Vagina (tissue), 2 donors: ENCODE measurements around the gene RFPL4AL1. TPM values are rescaled to one million over a fixed set of nuclear protein-coding genes. Genes with fewer than 3 reads are reported as not detected.

Experiments
- DNase-seq, 2 donors: peaks; one replicate each; pipeline ENCODE4 v3.0.0-alpha.2; 2017; ENCODE audit errors: extremely low spot score in 2 of 2
- H3K27ac ChIP-seq: fragments of 200-600 bp; sonication (generic); one replicate; pipeline ENCODE4 v1.5.1; 2019
- H3K27me3 ChIP-seq: fragments of 200-600 bp; sonication (generic); one replicate; pipeline ENCODE4 v1.5.1; 2019
- H3K36me3 ChIP-seq, 2 donors: fragments of 200-600 bp; sonication (generic); one replicate each; pipeline ENCODE4 v1.5.1; 2017 to 2019
- H3K4me1 ChIP-seq: fragments of 200-600 bp; sonication (generic); one replicate; pipeline ENCODE4 v1.5.1; 2019
- H3K4me3 ChIP-seq, 2 donors: fragments of 200-600 bp; sonication (generic); 1 replicate in 1 of 2; 2 replicates in 1 of 2; pipeline ENCODE4 v1.5.1; 2016 to 2019
- H3K9me3 ChIP-seq: fragments of 200-600 bp; sonication (generic); one replicate; pipeline ENCODE4 v1.5.1; 2019
- CTCF ChIP-seq, 3 experiments: fragments of 450-650 bp in 2 of 3; fragments of 200-600 bp in 1 of 3; sonication (generic) in 1 of 3; IDR thresholded peaks; one replicate each; pipeline ENCODE4 v1.5.1; 2017 to 2019; ENCODE audit warnings: antibody characterized with exemption in 3 of 3, mild to moderate bottlenecking in 2 of 3, moderate library complexity in 2 of 3
- POLR2A ChIP-seq, 2 donors: fragments of 450-650 bp; IDR thresholded peaks; one replicate each; pipeline ENCODE4 v1.6.1; 2017; ENCODE audit warnings: antibody characterized with exemption in 2 of 2, mild to moderate bottlenecking in 2 of 2, moderate library complexity in 2 of 2
- POLR2AphosphoS5 ChIP-seq, 2 donors: sonication (generic); formaldehyde crosslinking; IDR thresholded peaks; one replicate each; pipeline ENCODE4 v1.9.0; 2017; ENCODE audit warnings: antibody characterized with exemption in 2 of 2, mild to moderate bottlenecking in 2 of 2, low read depth in 1 of 2; ENCODE audit not compliant: insufficient read depth in 1 of 2
- intact Hi-C: fragments of 100-400 bp; cut with DNase I; formaldehyde crosslinking; loops from one replicate; pipeline ENCODE4 v1.15.1; 2023
- total RNA-seq: library from RNA; depleted of rRNA; stranded (reverse); fragments of >200 nt; gene quantifications from one replicate; pipeline ENCODE4 v1.2.3, GENCODE V29; 2016

RFPL4AL1 gene
- total RNA-seq, 1 donor from 2014 or later, result not detected

DNA sequence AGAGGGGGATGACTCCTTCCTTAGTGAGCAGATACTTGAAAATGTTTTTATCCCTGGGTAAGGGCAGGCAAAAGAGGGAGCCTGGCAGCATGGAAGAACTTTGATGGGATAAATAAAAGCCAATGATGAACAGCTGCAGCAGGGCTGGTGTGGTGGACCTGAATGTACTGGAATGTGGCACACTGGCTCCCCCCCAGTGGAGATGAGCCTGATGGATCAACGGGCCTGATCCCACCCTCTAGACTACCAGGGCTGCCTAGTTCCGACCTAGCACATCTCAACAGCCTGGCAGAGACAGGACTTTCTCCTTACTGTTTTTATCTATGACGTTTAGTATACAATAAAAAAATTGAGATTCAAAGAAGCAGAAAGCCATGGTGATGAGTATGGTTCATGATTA is 42.4 kb downstream of the RFPL4AL1 start:
- Histone ChIP-seq H3K4me3 (no peak overlapping the region), H3K27me3 (no peaks in the 10 kb centered on the region), H3K36me3 (no peaks in the 10 kb centered on the region), H3K4me1 (no peaks in the 10 kb centered on the region), H3K27ac (no peak overlapping the region), H3K9me3 (no peaks in the 10 kb centered on the region)
- intact Hi-C loops, result no loop called here
- no peak for TF ChIP-seq POLR2A (IDR thresholded peaks at IDR 0.05)
- no peak for TF ChIP-seq CTCF (IDR thresholded peaks at IDR 0.05)
- TF ChIP-seq POLR2AphosphoS5 (IDR thresholded peaks at IDR 0.05; ENCODE audit: insufficient read depth in 1 of 2, low read depth in 1 of 2), result no peak
- DNase-seq, result no peak

DNA sequence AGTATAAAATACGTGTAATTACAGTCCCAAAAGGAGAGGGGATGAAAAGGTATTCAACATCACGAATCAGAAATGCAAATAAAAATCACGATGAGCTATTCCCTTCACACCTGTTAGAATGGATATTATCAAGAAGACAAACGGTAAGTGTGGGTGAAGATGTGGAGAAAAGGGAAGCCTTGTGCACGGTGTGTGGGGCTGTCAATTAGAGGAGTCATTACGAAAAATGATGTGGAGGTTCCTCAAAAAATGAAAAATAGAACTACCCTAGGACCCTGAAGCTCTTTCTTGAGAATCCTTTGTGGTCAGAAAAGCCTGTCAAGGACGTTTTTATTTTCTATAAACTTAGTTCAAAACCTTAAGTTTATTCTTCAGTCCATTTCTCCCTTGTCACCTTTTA is 43.5 kb downstream of the RFPL4AL1 start:
- TF ChIP-seq POLR2A (IDR thresholded peaks at IDR 0.05), result no peak
- TF ChIP-seq CTCF (IDR thresholded peaks at IDR 0.05), result no peak
- TF ChIP-seq POLR2AphosphoS5 (IDR thresholded peaks at IDR 0.05; ENCODE audit: insufficient read depth in 1 of 2, low read depth in 1 of 2), result no peak
- intact Hi-C loops, result no loop called here
- H3K36me3 ChIP-seq, result no peaks in the 10 kb centered on the region
- no peak for DNase-seq
- H3K4me3 ChIP-seq, result no peak overlapping the region
- H3K9me3 ChIP-seq, result no peaks in the 10 kb centered on the region
- no peaks in the 10 kb centered on the region for H3K4me1 ChIP-seq
- H3K27ac ChIP-seq, result no peak overlapping the region
- H3K27me3 ChIP-seq, result no peaks in the 10 kb centered on the region

DNA sequence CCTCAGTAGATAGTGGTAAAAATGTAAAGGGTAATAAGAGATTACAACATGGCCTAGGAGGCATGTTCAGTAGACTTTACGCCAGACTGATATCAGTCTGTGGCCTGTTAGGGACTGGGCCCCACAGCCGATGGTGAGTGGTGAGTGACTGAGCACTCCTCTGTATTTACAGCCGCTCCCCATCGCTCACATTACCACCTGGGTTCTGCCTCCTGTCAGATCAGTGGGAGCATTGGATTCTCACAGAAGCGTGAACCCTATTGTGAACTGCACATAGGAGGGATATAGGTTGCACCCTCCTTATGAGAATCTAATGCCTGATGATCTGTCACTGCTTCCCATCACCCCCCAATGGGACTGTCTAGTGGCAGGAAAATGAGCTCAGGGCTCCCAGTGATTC is 45.0 kb downstream of the RFPL4AL1 start:
- Histone ChIP-seq H3K4me3 (no peak overlapping the region), H3K36me3 (no peaks in the 10 kb centered on the region), H3K9me3 (no peaks in the 10 kb centered on the region), H3K4me1 (no peaks in the 10 kb centered on the region), H3K27ac (no peak overlapping the region), H3K27me3 (no peaks in the 10 kb centered on the region)
- no peak for DNase-seq
- intact Hi-C loops, result no loop called here
- no peak for TF ChIP-seq POLR2AphosphoS5 (IDR thresholded peaks at IDR 0.05; ENCODE audit: insufficient read depth in 1 of 2, low read depth in 1 of 2)
- no peak for TF ChIP-seq CTCF (IDR thresholded peaks at IDR 0.05)
- no peak for TF ChIP-seq POLR2A (IDR thresholded peaks at IDR 0.05)

DNA sequence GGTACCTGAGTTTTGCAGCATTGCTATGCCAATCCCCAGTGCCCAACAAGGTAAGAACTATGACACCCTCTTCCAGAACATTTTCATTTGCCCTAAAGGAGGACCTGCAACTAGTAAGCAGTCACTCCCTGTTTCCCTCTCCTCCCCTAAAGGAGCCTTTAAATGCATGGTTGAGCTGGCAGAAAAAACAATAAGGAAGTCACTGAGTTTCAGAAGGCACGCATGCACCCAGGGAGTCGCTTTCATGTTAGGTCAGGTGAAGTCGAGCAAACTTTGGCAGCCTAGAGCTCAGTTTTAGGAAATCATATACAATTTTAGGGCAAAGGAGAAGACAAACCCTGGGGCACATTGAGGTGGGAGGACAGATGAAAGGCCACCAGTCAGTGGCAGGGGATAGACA is 51.1 kb downstream of the RFPL4AL1 start:
- TF ChIP-seq POLR2A (IDR thresholded peaks at IDR 0.05) (no peak), POLR2AphosphoS5 (IDR thresholded peaks at IDR 0.05; ENCODE audit: insufficient read depth in 1 of 2, low read depth in 1 of 2) (no peak), CTCF (IDR thresholded peaks at IDR 0.05) (no peak)
- no peak overlapping the region for H3K4me3 ChIP-seq
- H3K9me3 ChIP-seq, result no peaks in the 10 kb centered on the region
- no peaks in the 10 kb centered on the region for H3K27me3 ChIP-seq
- intact Hi-C loops, result no loop called here
- no peak for DNase-seq
- no peaks in the 10 kb centered on the region for H3K36me3 ChIP-seq
- H3K27ac ChIP-seq, result no peak overlapping the region
- H3K4me1 ChIP-seq, result no peaks in the 10 kb centered on the region

Other genes starting within 250 kb of the RFPL4AL1 start
- gene SBK2, start 232.0 kb upstream of the RFPL4AL1 start, total RNA-seq, result not detected
- gene SBK3, start 223.6 kb upstream of the RFPL4AL1 start, total RNA-seq, result not detected
- 3.2 TPM for gene ZNF579, start 188.3 kb upstream of the RFPL4AL1 start, total RNA-seq
- gene FIZ1, start 169.6 kb upstream of the RFPL4AL1 start, total RNA-seq, result 5.4 TPM
- gene ZNF524, start 168.8 kb upstream of the RFPL4AL1 start, total RNA-seq, result 15.5 TPM
- 8.8 TPM for gene ZNF865, start 163.5 kb upstream of the RFPL4AL1 start, total RNA-seq
- 5.2 TPM for gene ZNF784, start 144.6 kb upstream of the RFPL4AL1 start, total RNA-seq
- 30.9 TPM for gene ZNF580, start 128.1 kb upstream of the RFPL4AL1 start, total RNA-seq
- 15.5 TPM for gene ZNF581, start 125.5 kb upstream of the RFPL4AL1 start, total RNA-seq
- gene CCDC106, start 120.9 kb upstream of the RFPL4AL1 start, total RNA-seq, result 8.3 TPM
- gene U2AF2, start 114.1 kb upstream of the RFPL4AL1 start, total RNA-seq, result 145 TPM
- gene EPN1, start 93.9 kb upstream of the RFPL4AL1 start, total RNA-seq, result 43.7 TPM
- gene NLRP9, start 30.7 kb upstream of the RFPL4AL1 start, total RNA-seq, result not detected
- gene RFPL4A, start 10.0 kb upstream of the RFPL4AL1 start, total RNA-seq, result not detected
- gene NLRP11, start 62.9 kb downstream of the RFPL4AL1 start, total RNA-seq, result not detected
- not detected for gene NLRP4, start 67.4 kb downstream of the RFPL4AL1 start, total RNA-seq
- gene NLRP13, start 163.2 kb downstream of the RFPL4AL1 start, total RNA-seq, result not detected
- gene NLRP8, start 178.7 kb downstream of the RFPL4AL1 start, total RNA-seq, result not detected
- not detected for gene NLRP5, start 217.7 kb downstream of the RFPL4AL1 start, total RNA-seq